Keratinocyte (primary cell): ENCODE results near the gene DNAJC17. TPM values are rescaled to one million over a fixed set of nuclear protein-coding genes. Genes with fewer than 3 reads are reported as not detected.

Experiments
- DNase-seq: peaks from one replicate; pipeline ENCODE4 v3.0.0-alpha.2; 2011; ENCODE audit warnings: low read depth, missing footprints, low spot score
- FAIRE-seq: peaks from 2 replicates; lab custom pipeline; 2011; peaks lifted over from hg19 to GRCh38; lab: Jason Lieb, UNC
- H2AFZ ChIP-seq: 2 replicates; pipeline ENCODE4 v1.6.0; 2012; ENCODE audit warnings: low read length, control low read depth, inconsistent platforms; ENCODE audit not compliant: control insufficient read depth
- H3K27ac ChIP-seq: 2 replicates; pipeline ENCODE4 v1.5.1; 2011; ENCODE audit warnings: low read length; ENCODE audit not compliant: control insufficient read depth, insufficient read depth
- H3K27me3 ChIP-seq: 3 replicates; pipeline ENCODE4 v1.6.0; 2011; ENCODE audit warnings: low read length; ENCODE audit not compliant: control insufficient read depth, insufficient read depth; ENCODE audit errors: extremely low read depth
- H3K36me3 ChIP-seq, 2 experiments: 2 replicates in 1 of 2; 3 replicates in 1 of 2; pipeline ENCODE4 v1.5.1; 2011; ENCODE audit warnings: low read length in 2 of 2, mild to moderate bottlenecking in 1 of 2; ENCODE audit not compliant: control insufficient read depth in 2 of 2, insufficient read depth in 2 of 2; ENCODE audit errors: extremely low read depth in 1 of 2
- H3K4me1 ChIP-seq: 3 replicates; pipeline ENCODE4 v1.5.1; 2011; ENCODE audit warnings: low read length; ENCODE audit not compliant: control insufficient read depth, insufficient read depth; ENCODE audit errors: extremely low read depth
- H3K4me2 ChIP-seq: 3 replicates; pipeline ENCODE4 v1.6.0; 2011; ENCODE audit warnings: low read depth, low read length; ENCODE audit not compliant: control insufficient read depth, insufficient read depth; ENCODE audit errors: extremely low read depth
- H3K4me3 ChIP-seq, 3 experiments: fragments of 200-600 bp in 1 of 3; sonication (generic) in 1 of 3; 2 replicates in 2 of 3; 3 replicates in 1 of 3; pipeline ENCODE4 v1.5.1; 2011 to 2016; ENCODE audit warnings: low read length in 3 of 3, mild to moderate bottlenecking in 3 of 3, control low read depth in 2 of 3, inconsistent platforms in 1 of 3, low read depth in 1 of 3, mixed read lengths in 1 of 3, mixed run types in 1 of 3, moderate library complexity in 1 of 3; ENCODE audit not compliant: control insufficient read depth in 2 of 3, insufficient read depth in 2 of 3; ENCODE audit errors: extremely low read depth in 1 of 3
- H3K79me2 ChIP-seq: 2 replicates; pipeline ENCODE4 v1.6.0; 2012; ENCODE audit warnings: low read length; ENCODE audit not compliant: control insufficient read depth, insufficient read depth
- H3K9ac ChIP-seq: 3 replicates; pipeline ENCODE4 v1.6.0; 2011; ENCODE audit warnings: low read length; ENCODE audit not compliant: control insufficient read depth, insufficient read depth; ENCODE audit errors: extremely low read depth
- H3K9me1 ChIP-seq: 3 replicates; pipeline ENCODE4 v1.6.0; 2011; ENCODE audit warnings: low read length; ENCODE audit not compliant: control insufficient read depth, insufficient read depth; ENCODE audit errors: extremely low read depth
- H3K9me3 ChIP-seq: 2 replicates; pipeline ENCODE4 v1.5.1; 2012; ENCODE audit warnings: low read depth, low read length; ENCODE audit not compliant: control insufficient read depth
- H4K20me1 ChIP-seq: 3 replicates; pipeline ENCODE4 v1.6.0; 2011; ENCODE audit warnings: low read length; ENCODE audit not compliant: control insufficient read depth, insufficient read depth; ENCODE audit errors: extremely low read depth
- CTCF ChIP-seq, 3 experiments: IDR thresholded peaks in 1 of 3; conservative IDR thresholded peaks in 1 of 3; optimal IDR thresholded peaks in 1 of 3; 2 replicates in 2 of 3; 3 replicates in 1 of 3; pipeline versions ENCODE3 to v1.5.1; 2011; ENCODE audit warnings: low read length in 3 of 3, mild to moderate bottlenecking in 3 of 3, moderate library complexity in 2 of 3, control low read depth in 1 of 3, inconsistent platforms in 1 of 3; ENCODE audit not compliant: insufficient read depth in 2 of 3; ENCODE audit errors: extremely low read depth in 1 of 3
- EZH2 ChIP-seq: IDR thresholded peaks from one replicate; pipeline ENCODE4 v1.6.1; 2012; ENCODE audit warnings: inconsistent platforms, mild to moderate bottlenecking, low read length, moderate library complexity
- dilution Hi-C: fragments of 300-500 bp; cut with MboI; formaldehyde crosslinking; loops from one replicate; pipeline ENCODE4 v1.7.0; 2020; ENCODE audit warnings: low sequenced_read_pairs; ENCODE audit not compliant: extremely low pct_ligation_motif_present
- polyA plus RNA-seq, 5 experiments: library from polyadenylated mRNA; depleted of rRNA in 3 of 5; stranded (reverse) in 3 of 5; stranded (forward) in 1 of 5; unstranded in 1 of 5; fragments of >200 nt; gene quantifications; 1 replicate in 1 of 5; 2 replicates in 3 of 5; 3 replicates in 1 of 5; pipeline versions ENCODE4 v1.2.1 to v1.2.3, GENCODE V29; 2011 to 2012; ENCODE audit warnings: missing spikeins in 2 of 5, low read depth in 1 of 5, low replicate concordance in 1 of 5

DNAJC17 gene
- polyA plus RNA-seq, 1 donor (not counting 4 experiments of a cell fraction or from before 2014, with no cell fraction given) = 35.3 TPM

- Histone ChIP-seq H3K4me2 (peak overlapping the region; percentile 8), H3K9ac (no peak overlapping the region), H4K20me1 (no peaks in the 10 kb centered on the region), H3K79me2 (peaks cover 18% of the 10 kb centered on the region), H3K36me3 (peaks cover 2 to 3% of the 10 kb centered on the region in 2 experiments), H3K27me3 (no peaks in the 10 kb centered on the region), H3K27ac (peak overlapping the region; percentile 65), H3K4me1 (peaks cover 58% of the 10 kb centered on the region), H2AFZ (no peak overlapping the region), H3K9me1 (peaks cover 2% of the 10 kb centered on the region), H3K9me3 (no peaks in the 10 kb centered on the region), H3K4me3 (no peak overlapping the region)
- no peak for DNase-seq
- TF ChIP-seq EZH2 (no peak), CTCF (optimal IDR thresholded peaks at IDR 0.05 in 1 of 3, IDR thresholded peaks at IDR 0.05 in 1 of 3, conservative IDR thresholded peaks at IDR 0.05 in 1 of 3; ENCODE audit: extremely low read depth in 1 of 3, insufficient read depth in 2 of 3, low read length in 3 of 3) (no peak)
- FAIRE-seq = no peak
- dilution Hi-C loops = no loop called here
Measured at GRCh38 chr15:40790718-40791117, 16.6 kb downstream of the DNAJC17 start.

GRCh38 chr15:40789999-40790398 lies 17.3 kb downstream of the DNAJC17 start:
- H3K4me3 ChIP-seq = no peak overlapping the region
- no peaks in the 10 kb centered on the region for H3K9me3 ChIP-seq
- no peak overlapping the region for H3K27ac ChIP-seq
- H3K36me3 ChIP-seq = peaks cover 2 to 3% of the 10 kb centered on the region in 2 experiments
- peaks cover 63% of the 10 kb centered on the region for H3K4me1 ChIP-seq
- no peak for DNase-seq
- no peaks in the 10 kb centered on the region for H3K27me3 ChIP-seq
- FAIRE-seq = no peak
- H3K4me2 ChIP-seq = no peak overlapping the region
- no peaks in the 10 kb centered on the region for H4K20me1 ChIP-seq
- no peak overlapping the region for H3K9ac ChIP-seq
- H2AFZ ChIP-seq = no peak overlapping the region
- no peak for TF ChIP-seq EZH2
- TF ChIP-seq CTCF (optimal IDR thresholded peaks at IDR 0.05 in 1 of 3, IDR thresholded peaks at IDR 0.05 in 1 of 3, conservative IDR thresholded peaks at IDR 0.05 in 1 of 3; ENCODE audit: extremely low read depth in 1 of 3, insufficient read depth in 2 of 3, low read length in 3 of 3) = no peak
- peaks cover 2% of the 10 kb centered on the region for H3K9me1 ChIP-seq
- H3K79me2 ChIP-seq = peaks cover 19% of the 10 kb centered on the region
- dilution Hi-C loops = loop anchor here (10.0 kb wide), 1 partner anchor 95 kb away; no protein-coding TSS in a partner anchor
